KMS-11 (cell line): Measurements from ENCODE around the gene COL18A1.

Source experiments
- H2AFZ ChIP-seq: fragments of 200-600 bp; sonication (generic); 2 replicates; pipeline ENCODE4 v1.6.1; 2016; ENCODE audit warnings: antibody characterized with exemption, mixed run types, low read depth
- H3K27ac ChIP-seq: fragments of 200-600 bp; sonication (generic); 2 replicates; pipeline ENCODE4 v1.6.1; 2016; ENCODE audit warnings: mild to moderate bottlenecking, mixed run types
- H3K27me3 ChIP-seq: fragments of 200-600 bp; sonication (generic); 2 replicates; pipeline ENCODE4 v1.6.1; 2017; ENCODE audit warnings: mild to moderate bottlenecking, low read depth, mixed run types, moderate library complexity; ENCODE audit not compliant: insufficient read depth
- H3K36me3 ChIP-seq: fragments of 200-600 bp; sonication (generic); 2 replicates; pipeline ENCODE4 v1.6.1; 2017; ENCODE audit warnings: mild to moderate bottlenecking, mixed run types; ENCODE audit not compliant: insufficient read depth
- H3K4me1 ChIP-seq: fragments of 200-600 bp; sonication (generic); 2 replicates; pipeline ENCODE4 v1.6.1; 2016; ENCODE audit warnings: mild to moderate bottlenecking, low read depth, mixed run types; ENCODE audit not compliant: poor library complexity, severe bottlenecking
- H3K4me2 ChIP-seq: fragments of 200-600 bp; sonication (generic); 2 replicates; pipeline ENCODE4 v1.7.0; 2016; ENCODE audit warnings: mild to moderate bottlenecking, mixed run types
- H3K4me3 ChIP-seq: fragments of 200-600 bp; sonication (generic); IDR thresholded peaks from 2 replicates; pipeline ENCODE4 v1.6.1; 2017; ENCODE audit warnings: low read depth, low read length, mixed read lengths; ENCODE audit not compliant: insufficient read depth
- H3K79me2 ChIP-seq: fragments of 200-600 bp; sonication (generic); 2 replicates; pipeline ENCODE4 v1.6.1; 2016; ENCODE audit warnings: low read depth, mixed run types; ENCODE audit not compliant: insufficient read depth
- H3K9ac ChIP-seq: fragments of 200-600 bp; sonication (generic); 2 replicates; pipeline ENCODE4 v1.6.1; 2016; ENCODE audit warnings: mild to moderate bottlenecking, mixed run types
- H4K20me1 ChIP-seq: fragments of 200-600 bp; sonication (generic); 2 replicates; pipeline ENCODE4 v1.6.1; 2016; ENCODE audit warnings: mild to moderate bottlenecking, mixed run types; ENCODE audit not compliant: insufficient read depth
- TF ChIP-seq, protein P1 (sequence below): fragments of 200-600 bp; sonication (generic); conservative IDR thresholded peaks from 2 replicates; pipeline ENCODE4 v1.6.1; 2017; ENCODE audit warnings: low read depth, mild to moderate bottlenecking, antibody characterized with exemption, low read length, moderate library complexity, mixed read lengths

Gene COL18A1

DNA sequence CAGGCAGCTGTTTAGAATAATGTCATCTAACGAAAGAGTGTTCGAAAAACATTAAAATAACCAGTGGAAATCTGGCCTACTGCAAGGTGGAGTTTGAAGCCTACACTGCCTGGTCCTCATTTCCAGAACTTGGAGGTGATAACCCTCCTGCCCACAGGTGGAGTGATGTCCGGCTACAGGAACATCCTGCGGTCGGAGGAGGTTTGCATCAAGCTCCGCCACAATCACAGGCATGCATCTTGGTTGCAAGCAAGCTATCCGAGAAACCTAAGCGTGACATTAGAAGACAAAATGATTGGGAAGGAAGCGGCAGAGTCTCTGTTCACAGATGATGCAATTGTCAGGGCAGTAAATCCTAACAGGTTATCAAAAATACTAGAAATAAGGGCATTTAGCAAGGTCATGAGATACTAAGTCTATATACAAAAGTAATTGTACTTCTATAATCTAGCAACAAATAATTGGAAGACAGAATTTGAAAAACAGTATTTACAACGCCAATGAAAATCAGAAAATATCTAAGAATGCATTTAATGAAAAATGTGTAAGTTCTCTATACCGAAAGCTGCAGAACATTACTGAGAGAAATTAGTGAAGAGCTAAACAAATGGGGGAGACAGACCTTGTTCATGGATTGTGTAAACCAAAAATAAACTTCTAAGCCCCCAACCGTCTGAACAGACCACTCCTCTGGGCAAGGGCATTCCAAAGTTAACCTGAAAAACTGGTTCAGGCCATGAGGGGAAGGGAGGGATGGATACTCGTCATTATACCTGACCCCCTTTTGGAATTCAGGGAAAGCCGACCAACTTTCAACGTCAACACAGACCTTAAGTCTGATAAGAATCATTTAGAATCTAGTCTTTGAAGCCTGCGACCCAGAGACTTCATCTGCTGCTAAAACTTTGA lies 141.9 kb downstream of the COL18A1 start:
- Histone ChIP-seq H3K4me1 (peaks cover 6% of the 10 kb centered on the region), H3K27ac (no peak overlapping the region), H3K4me3 (no peak overlapping the region), H2AFZ (no peak overlapping the region), H4K20me1 (no peaks in the 10 kb centered on the region), H3K4me2 (no peak overlapping the region), H3K9ac (no peak overlapping the region), H3K36me3 (no peaks in the 10 kb centered on the region), H3K79me2 (no peaks in the 10 kb centered on the region), H3K27me3 (peaks cover 35% of the 10 kb centered on the region; the same call in 1 of the 2 replicates)
- TF ChIP-seq, protein P1, sequence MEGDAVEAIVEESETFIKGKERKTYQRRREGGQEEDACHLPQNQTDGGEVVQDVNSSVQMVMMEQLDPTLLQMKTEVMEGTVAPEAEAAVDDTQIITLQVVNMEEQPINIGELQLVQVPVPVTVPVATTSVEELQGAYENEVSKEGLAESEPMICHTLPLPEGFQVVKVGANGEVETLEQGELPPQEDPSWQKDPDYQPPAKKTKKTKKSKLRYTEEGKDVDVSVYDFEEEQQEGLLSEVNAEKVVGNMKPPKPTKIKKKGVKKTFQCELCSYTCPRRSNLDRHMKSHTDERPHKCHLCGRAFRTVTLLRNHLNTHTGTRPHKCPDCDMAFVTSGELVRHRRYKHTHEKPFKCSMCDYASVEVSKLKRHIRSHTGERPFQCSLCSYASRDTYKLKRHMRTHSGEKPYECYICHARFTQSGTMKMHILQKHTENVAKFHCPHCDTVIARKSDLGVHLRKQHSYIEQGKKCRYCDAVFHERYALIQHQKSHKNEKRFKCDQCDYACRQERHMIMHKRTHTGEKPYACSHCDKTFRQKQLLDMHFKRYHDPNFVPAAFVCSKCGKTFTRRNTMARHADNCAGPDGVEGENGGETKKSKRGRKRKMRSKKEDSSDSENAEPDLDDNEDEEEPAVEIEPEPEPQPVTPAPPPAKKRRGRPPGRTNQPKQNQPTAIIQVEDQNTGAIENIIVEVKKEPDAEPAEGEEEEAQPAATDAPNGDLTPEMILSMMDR: no peak

DNA sequence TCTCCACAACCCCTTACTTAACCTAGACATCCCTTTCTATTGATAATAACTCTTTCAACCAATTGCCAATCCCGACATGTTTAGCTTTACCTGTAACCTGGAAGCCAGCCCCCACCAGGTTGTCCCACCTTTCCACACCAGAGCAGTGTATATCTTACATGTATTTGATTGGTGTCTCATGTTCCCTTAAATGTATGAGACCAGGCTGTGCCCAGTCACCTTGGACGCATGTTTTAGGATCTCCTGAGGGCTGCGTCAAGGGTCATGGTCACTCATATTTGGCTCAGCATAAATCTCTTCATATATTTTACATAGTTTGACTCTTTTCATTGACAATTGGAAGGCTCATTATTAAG lies 142.6 kb downstream of the COL18A1 start:
- Histone ChIP-seq H3K4me1 (peaks cover 6% of the 10 kb centered on the region), H3K27me3 (peaks cover 35% of the 10 kb centered on the region; the same call in 1 of the 2 replicates), H3K4me2 (no peak overlapping the region), H4K20me1 (no peaks in the 10 kb centered on the region), H3K4me3 (no peak overlapping the region), H3K9ac (no peak overlapping the region), H3K27ac (no peak overlapping the region), H3K79me2 (no peaks in the 10 kb centered on the region), H2AFZ (no peak overlapping the region), H3K36me3 (no peaks in the 10 kb centered on the region)
- TF ChIP-seq, protein P1: no peak

DNA sequence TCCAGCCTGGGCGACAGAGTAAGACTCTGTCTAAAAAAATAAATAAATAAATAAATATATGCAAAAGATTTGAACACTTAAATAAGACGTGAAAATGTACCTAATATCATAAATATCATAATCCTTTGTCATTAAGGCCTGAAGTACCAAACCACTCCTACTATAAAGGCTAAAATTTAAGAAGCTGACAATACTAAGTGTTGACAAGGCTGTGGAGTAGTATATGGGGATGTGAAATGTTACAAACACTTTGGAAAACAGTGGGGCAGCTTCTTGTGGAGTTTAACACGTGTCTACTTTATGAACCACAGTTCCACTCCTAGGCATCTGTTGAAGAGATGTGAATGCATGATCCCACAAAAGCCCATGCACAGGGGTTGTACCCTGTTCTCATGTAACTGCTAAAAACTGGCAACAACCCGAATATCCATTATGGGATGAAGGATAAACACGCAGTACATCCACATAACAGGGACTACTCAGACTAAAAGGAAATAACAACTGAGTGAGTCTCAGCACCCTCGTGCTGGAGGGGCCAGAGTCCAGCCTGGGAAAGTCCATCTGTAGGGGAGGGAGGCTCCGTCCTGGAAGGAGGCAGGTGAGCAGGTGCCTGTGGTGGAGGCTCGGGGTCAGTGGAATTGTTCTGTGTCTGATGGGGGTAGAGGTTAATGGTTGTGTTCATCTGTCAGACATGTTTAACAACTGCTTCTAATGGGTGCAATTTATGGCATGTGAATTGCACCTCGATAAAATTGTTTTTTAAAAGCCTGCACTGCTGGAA lies 143.9 kb downstream of the COL18A1 start:
- H3K4me1 ChIP-seq: peaks cover 6% of the 10 kb centered on the region

DNA sequence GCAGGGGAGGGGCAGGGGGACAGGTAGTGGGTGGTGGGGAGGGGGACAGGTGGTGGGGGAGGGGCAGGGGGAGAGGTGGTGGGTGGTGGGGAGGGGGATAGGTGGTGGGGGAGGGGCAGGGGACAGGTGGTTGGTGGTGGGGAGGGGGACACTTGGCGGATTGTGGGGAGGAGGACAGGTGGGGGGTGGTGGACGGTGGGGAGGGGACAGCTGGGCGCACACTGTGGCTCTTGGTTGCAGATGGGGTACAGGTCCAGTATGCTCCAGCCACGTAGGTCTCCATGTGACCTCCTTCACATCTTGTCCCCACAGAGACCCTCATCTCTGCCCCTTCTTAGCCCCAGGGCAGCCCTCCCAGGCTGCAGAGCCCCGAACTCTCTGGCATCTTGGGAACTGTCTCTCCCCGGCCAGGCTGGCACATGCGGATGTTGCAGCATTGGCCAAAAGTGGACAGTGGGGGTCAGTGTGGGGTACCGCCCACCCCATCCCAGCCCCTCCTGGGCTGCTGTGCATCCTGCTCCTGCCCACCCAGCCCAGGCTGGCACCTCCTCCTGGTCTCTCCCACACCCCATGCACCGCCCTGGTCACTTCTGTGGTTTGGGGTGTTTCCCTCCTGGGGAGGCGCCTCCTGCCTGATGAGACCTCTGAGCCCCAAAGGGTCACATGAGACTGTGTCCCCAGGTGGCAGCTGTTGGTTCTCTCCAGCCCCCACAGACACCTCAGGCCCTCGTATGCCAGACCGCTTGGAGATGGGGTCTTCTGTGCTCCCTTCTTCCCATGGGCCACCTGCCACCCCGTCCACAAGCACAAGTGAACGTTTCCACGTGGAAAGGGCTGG lies 144.9 kb downstream of the COL18A1 start:
- peaks cover 35% of the 10 kb centered on the region; the same call in 1 of the 2 replicates for H3K27me3 ChIP-seq
- TF ChIP-seq, protein P1: no peak
- no peaks in the 10 kb centered on the region for H4K20me1 ChIP-seq
- no peak overlapping the region for H3K9ac ChIP-seq
- H2AFZ ChIP-seq: no peak overlapping the region
- H3K27ac ChIP-seq: no peak overlapping the region
- H3K36me3 ChIP-seq: no peaks in the 10 kb centered on the region
- no peak overlapping the region for H3K4me2 ChIP-seq
- H3K4me1 ChIP-seq: peaks cover 6% of the 10 kb centered on the region
- H3K79me2 ChIP-seq: no peaks in the 10 kb centered on the region
- no peak overlapping the region for H3K4me3 ChIP-seq

More for the DNA sequence above, 143.9 kb downstream of the COL18A1 start:
- TF ChIP-seq, protein P1: no peak
- no peaks in the 10 kb centered on the region for H3K36me3 ChIP-seq
- H3K9ac ChIP-seq: no peak overlapping the region
- H2AFZ ChIP-seq: no peak overlapping the region
- H3K27ac ChIP-seq: no peak overlapping the region
- no peaks in the 10 kb centered on the region for H4K20me1 ChIP-seq
- no peaks in the 10 kb centered on the region for H3K79me2 ChIP-seq
- H3K27me3 ChIP-seq: peaks cover 35% of the 10 kb centered on the region; the same call in 1 of the 2 replicates
- H3K4me3 ChIP-seq: no peak overlapping the region
- no peak overlapping the region for H3K4me2 ChIP-seq
